Epithelial cell of proximal tubule (primary cell): ENCODE data around the gene MXD1. TPM values are rescaled to one million over a fixed set of nuclear protein-coding genes. Genes with fewer than 3 reads are reported as not detected.

Experiments
- DNase-seq: peaks from one replicate; pipeline ENCODE4 v3.0.0-alpha.2; 2011; ENCODE audit warnings: low read depth
- H3K4me3 ChIP-seq: 2 replicates; pipeline ENCODE4 v1.5.1; 2011; ENCODE audit warnings: low read depth, mild to moderate bottlenecking, low read length
- CTCF ChIP-seq: conservative IDR thresholded peaks from 2 replicates; pipeline ENCODE4 v1.5.1; 2012; ENCODE audit warnings: low read depth, mild to moderate bottlenecking, low read length
- total RNA-seq: library from RNA; depleted of rRNA; stranded (reverse); fragments of >200 nt; gene quantifications from 2 replicates; pipeline ENCODE4 v1.2.3, GENCODE V29; 2015

Gene MXD1
- total RNA-seq, 1 donor from 2014 or later, result 2.2 TPM

GRCh38 chr2:69943000-69943842, 28.3 kb downstream of the MXD1 start:
- no peak for TF ChIP-seq CTCF
- DNase-seq, result no peak
- H3K4me3 ChIP-seq, result no peak overlapping the region

GRCh38 chr2:69943843-69944525, 29.1 kb downstream of the MXD1 start:
- no peak for TF ChIP-seq CTCF
- no peak for DNase-seq

GRCh38 chr2:69944756-69945155, 29.8 kb downstream of the MXD1 start:
- no peak for TF ChIP-seq CTCF
- H3K4me3 ChIP-seq, result no peak overlapping the region
- DNase-seq, result no peak

More at GRCh38 chr2:69943843-69944525, 29.1 kb downstream of the MXD1 start:
- H3K4me3 ChIP-seq, result no peak overlapping the region

GRCh38 chr2:69945441-69945840, 30.5 kb downstream of the MXD1 start:
- no peak overlapping the region for H3K4me3 ChIP-seq
- no peak for TF ChIP-seq CTCF
- DNase-seq, result no peak

GRCh38 chr2:69945941-69946340, 31.0 kb downstream of the MXD1 start:
- TF ChIP-seq CTCF, result no peak
- DNase-seq, result no peak
- no peak overlapping the region for H3K4me3 ChIP-seq

GRCh38 chr2:69946351-69947324, 31.7 kb downstream of the MXD1 start:
- TF ChIP-seq CTCF, result no peak
- no peak for DNase-seq
- H3K4me3 ChIP-seq, result no peak overlapping the region
